Tibial nerve (tissue), 4 donors: Measurements from ENCODE around the gene LIN9.

Source experiments
- EP300 ChIP-seq, 2 donors: sonication (generic); formaldehyde crosslinking; IDR thresholded peaks; one replicate each; pipeline ENCODE4 v1.6.1; 2017; ENCODE audit warnings: antibody characterized with exemption in 2 of 2, mild to moderate bottlenecking in 1 of 2
- POLR2A ChIP-seq, 2 donors: fragments of 450-650 bp; IDR thresholded peaks; one replicate each; pipeline ENCODE4 v1.6.1; 2017; ENCODE audit warnings: antibody characterized with exemption in 2 of 2, mild to moderate bottlenecking in 2 of 2, moderate library complexity in 2 of 2
- TF ChIP-seq, protein P1 (sequence below), 5 experiments: fragments of 200-600 bp in 3 of 5; fragments of 450-650 bp in 2 of 5; sonication (generic) in 3 of 5; IDR thresholded peaks; one replicate each; pipeline ENCODE4 v1.5.1; 2016 to 2019; ENCODE audit warnings: antibody characterized with exemption in 5 of 5, mild to moderate bottlenecking in 3 of 5, moderate library complexity in 2 of 5

DNA sequence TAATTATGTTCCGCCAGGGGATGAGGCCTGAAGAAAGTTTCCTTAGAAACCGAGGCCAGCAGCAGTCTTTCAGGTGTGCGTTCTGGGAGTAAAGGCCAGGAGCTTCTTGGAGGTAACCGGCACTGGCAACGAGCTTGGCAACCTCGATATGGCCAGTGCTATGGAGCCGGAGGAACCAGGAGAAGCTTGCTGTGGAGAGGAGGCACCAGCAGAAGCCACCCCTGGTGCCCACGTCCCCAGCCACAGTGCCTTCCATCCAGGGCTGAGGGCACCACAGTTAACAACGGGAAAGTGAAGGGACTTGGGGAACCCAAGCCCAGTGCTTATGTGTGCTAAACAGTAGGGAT lies 41.5 kb upstream of the LIN9 start:
- TF ChIP-seq, protein P1, sequence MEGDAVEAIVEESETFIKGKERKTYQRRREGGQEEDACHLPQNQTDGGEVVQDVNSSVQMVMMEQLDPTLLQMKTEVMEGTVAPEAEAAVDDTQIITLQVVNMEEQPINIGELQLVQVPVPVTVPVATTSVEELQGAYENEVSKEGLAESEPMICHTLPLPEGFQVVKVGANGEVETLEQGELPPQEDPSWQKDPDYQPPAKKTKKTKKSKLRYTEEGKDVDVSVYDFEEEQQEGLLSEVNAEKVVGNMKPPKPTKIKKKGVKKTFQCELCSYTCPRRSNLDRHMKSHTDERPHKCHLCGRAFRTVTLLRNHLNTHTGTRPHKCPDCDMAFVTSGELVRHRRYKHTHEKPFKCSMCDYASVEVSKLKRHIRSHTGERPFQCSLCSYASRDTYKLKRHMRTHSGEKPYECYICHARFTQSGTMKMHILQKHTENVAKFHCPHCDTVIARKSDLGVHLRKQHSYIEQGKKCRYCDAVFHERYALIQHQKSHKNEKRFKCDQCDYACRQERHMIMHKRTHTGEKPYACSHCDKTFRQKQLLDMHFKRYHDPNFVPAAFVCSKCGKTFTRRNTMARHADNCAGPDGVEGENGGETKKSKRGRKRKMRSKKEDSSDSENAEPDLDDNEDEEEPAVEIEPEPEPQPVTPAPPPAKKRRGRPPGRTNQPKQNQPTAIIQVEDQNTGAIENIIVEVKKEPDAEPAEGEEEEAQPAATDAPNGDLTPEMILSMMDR (IDR thresholded peaks at IDR 0.05), result no peak
- TF ChIP-seq POLR2A (IDR thresholded peaks at IDR 0.05) (no peak), EP300 (IDR thresholded peaks at IDR 0.05) (no peak)
